ENCODE results near the gene TSPAN10. TPM values are rescaled to one million over a fixed set of nuclear protein-coding genes. Genes with fewer than 3 reads are reported as not detected.
A peak's percentile ranks its signal among the peaks of the same experiment; 100 is the strongest.

Gene TSPAN10
- total RNA-seq, 1 donor from 2014 or later: 1.5 TPM

DNA sequence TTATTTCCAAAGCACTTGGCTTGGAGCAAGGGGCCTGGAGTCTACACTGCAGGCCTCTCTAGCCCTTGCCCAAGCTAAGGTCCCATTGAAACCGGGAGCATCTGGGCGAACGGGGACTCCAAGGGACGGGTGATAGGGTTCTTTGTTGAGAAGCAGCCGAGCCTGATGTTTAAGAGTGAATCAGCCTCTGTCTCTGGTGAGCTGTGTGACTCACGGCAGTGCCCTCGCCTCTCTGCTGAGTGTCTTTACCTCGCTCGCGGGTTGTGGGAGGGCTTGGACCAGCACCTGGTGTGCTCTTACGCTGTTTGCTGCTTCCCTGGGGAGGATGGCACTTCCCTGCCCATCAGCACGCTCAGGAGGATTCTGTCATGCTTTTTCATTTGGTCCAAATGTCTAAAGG lies 48.1 kb downstream of the TSPAN10 start:
- no peak for ATAC-seq
- no peak for DNase-seq (ENCODE audit: low spot score)

DNA sequence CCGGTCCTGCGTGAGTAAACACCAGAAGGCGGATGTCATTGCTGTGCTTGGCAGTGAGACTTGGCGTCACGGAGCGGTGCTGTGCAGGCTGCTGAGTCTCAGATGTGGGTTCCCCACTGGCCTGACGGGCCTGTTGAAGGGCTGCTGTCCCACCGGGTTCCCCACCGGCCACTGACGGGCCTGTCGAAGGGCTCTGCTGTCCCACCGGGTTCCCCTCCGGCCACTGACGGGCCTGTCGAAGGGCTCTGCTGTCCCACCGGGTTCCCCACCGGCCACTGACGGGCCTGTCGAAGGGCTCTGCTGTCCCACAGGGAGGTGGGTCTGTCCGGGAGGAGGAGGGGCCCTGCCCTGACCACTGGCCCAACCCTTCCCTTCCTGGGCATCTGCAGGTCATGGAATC lies 49.6 kb downstream of the TSPAN10 start:
- no peak for ATAC-seq
- no peak for DNase-seq (ENCODE audit: low spot score)

DNA sequence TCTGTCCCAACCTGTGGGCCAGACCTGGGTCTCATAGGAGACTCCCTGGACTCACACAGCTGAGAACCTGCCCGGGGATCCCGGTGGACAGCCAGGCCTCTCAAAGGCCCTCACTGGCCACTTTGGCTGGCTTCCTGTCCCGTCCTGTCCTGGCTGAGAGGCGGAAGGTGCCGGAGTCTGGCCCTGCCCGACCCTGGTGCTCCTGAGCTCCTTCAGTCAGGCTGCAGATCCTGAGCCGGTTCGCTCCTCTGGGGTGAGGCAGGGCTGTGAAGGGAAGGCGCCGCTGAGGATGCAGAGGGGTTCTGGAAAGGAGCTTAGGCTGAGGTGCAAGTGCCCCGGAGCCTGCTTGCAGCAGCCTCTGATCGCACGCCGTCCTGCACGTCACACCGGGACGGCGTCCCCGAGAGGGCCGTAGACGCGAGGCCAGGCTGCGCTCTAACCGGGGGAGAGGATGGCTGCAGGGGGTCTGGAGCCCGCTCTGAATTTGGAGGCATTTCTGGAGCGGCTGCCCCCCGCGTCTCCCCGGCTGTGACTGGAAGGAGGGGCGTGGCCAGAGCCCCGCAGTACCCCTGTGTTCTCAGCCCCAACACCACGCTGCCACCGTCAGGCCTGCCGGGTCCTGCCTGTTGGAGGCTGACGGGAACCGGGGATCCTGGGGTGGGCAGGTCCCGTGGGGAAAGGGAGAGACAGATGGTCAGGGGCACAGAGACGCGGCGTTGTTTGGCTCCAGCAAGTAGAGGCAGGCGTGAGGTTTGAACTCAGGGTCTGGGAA lies 51.0 kb downstream of the TSPAN10 start:
- DNase-seq (ENCODE audit: low spot score) (no peak), ATAC-seq (no peak)

DNA sequence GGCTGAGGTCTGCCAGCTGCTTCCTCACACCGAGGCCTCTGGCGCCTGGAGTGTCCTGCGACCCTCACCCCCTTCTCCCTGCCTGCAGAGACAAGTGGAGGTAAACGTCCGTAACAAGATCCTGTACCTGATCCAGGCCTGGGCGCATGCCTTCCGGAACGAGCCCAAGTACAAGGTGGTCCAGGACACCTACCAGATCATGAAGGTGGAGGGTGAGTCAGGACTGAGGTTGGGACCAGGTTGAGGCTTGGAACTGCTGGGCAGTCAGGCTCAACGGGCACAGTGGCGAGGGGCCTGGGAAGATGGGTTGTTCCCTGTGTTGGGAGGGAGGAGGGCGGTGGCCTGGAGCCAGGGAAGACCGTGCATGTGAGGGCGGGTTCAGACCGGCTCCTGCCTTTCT lies 51.6 kb downstream of the TSPAN10 start:
- DNase-seq (ENCODE audit: low spot score): no peak

DNA sequence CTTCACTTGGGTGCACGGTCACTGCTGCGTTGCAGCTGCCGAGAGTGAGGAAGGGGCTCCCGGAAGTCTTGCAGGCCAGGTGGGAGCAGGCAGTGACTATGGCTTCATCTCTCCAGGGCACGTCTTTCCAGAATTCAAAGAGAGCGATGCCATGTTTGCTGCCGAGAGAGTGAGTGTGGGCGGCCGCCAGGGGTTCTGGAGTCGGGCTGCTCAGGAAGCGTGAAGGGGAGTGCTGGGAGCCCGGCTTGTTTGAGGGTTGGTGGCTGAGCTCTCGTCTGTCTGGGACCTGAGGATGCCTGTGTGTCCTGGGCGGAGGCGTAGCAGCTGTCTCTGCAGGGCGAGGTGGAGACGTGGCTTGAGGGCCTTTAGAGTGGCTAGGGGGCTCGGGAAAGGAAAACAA lies 53.1 kb downstream of the TSPAN10 start:
- no peak for DNase-seq (ENCODE audit: low spot score)

More for the DNA sequence above, 51.6 kb downstream of the TSPAN10 start:
- no peak for ATAC-seq

DNA sequence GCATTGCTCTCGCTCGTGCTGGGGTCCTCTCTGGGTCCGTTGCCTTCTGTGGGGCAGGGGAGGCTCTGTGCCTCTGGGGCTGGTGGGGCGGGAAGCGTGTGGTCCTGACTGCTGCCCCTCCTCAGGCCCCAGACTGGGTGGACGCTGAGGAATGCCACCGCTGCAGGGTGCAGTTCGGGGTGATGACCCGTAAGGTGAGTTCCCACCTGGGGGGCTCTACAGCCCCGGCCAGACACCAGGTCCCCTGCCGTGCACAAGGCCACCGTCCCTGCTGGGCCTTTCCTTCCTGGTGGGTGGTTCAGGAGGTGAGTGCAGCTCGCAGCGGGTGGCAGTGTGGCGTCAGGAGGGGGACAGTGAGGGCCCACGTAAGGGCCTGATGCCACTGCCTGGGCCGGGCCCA lies 53.6 kb downstream of the TSPAN10 start:
- DNase-seq (ENCODE audit: low spot score): no peak
- no peak for ATAC-seq

More for the DNA sequence above, 53.1 kb downstream of the TSPAN10 start:
- ATAC-seq: no peak

- no peak for DNase-seq (ENCODE audit: low spot score)
Observed at GRCh38 chr17:81691196-81691595, 54.2 kb downstream of the TSPAN10 start.

DNA sequence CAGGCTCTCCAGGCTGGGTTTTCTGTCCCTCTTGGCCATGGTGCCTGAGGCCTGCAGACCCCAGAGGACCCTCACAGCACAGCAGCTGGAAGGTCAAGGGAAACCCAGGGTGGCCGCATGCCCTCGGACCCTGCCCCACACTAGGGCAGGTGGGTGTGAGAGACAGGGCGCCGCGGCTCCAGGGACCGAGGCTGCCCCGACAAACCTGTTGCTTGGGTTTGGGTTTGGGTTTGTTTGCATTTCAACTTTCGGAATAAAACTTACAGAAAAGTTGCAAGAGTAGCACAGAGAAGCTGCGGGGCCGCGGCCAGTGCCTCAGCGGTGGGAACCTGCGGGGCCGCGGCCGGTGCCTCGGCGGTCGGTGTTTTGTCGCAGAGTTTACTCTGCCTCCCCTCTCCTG lies 54.6 kb downstream of the TSPAN10 start:
- no peak for ATAC-seq
- no peak for DNase-seq (ENCODE audit: low spot score)

More at GRCh38 chr17:81691196-81691595, 54.2 kb downstream of the TSPAN10 start:
- no peak for ATAC-seq

DNA sequence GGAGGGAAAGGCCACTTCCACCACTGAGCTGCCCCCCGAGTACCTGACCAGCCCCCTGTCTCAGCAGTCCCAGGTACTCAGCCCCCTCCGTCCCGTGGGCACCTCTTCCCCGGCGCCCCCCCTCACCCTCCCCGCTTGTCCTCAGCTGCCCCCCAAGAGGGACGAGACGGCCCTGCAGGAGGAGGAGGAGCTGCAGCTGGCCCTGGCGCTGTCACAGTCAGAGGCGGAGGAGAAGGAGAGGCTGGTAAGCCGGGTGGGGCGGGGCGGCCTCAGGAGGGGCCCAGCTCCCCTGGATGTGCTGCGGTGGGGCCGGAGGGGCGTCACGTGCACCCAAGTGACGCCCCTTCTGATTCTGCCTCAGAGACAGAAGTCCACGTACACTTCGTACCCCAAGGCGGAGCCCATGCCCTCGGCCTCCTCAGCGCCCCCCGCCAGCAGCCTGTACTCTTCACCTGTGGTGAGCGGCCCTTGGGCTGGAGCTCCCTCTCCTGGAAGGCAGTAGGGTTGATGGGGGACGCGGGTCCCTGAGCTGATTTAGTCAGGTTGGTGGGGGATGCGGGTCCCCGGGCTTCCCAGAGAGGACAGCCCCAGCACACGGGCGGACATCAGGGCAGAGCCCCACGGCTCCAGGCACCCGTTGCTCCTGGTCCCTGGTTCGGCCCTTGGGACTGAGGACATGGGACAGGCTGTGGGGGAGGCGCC lies 56.7 kb downstream of the TSPAN10 start:
- peak; percentile 6 for ATAC-seq
- no peak for DNase-seq (ENCODE audit: low spot score)

DNA sequence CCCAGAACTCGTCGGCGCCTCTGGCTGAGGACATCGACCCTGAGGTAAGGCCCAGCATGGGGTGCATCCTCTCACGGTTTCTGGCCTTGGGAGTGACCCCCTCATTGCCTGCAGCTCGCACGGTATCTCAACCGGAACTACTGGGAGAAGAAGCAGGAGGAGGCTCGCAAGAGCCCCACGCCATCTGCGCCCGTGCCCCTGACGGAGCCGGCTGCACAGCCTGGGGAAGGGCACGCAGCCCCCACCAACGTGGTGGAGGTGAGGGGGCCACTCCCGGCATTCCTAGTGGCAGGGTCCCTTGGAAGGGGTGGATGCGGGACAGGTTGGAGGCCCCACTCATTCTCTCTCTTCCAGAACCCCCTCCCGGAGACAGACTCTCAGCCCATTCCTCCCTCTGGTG lies 57.8 kb downstream of the TSPAN10 start:
- ATAC-seq: no peak
- DNase-seq (ENCODE audit: low spot score): no peak

DNA sequence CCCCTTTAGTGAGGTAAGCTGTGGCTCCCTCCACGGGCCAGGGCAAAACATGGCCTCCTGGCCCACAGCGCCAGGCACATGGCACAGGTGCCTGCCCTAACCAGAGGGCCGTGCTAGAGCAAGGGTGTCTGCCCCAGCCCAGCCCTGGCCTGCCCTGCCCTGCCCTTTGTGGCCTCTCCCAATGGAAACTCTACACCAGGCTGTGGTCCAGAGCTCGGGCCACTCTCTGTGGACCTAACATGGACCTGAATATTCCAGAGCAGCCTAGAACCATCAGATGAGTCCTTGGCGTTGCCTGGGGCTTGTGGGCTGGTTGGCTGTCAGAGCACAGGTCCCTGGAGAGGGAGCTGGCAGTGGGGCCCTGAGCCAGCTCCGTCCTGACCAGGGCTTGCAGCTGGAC lies 58.2 kb downstream of the TSPAN10 start:
- peak; percentile 5 for ATAC-seq

GRCh38 chr17:81695801-81696200 lies 58.8 kb downstream of the TSPAN10 start:
- DNase-seq (ENCODE audit: low spot score): no peak
- no peak for ATAC-seq

More for the DNA sequence above, 58.2 kb downstream of the TSPAN10 start:
- DNase-seq (ENCODE audit: low spot score): no peak

DNA sequence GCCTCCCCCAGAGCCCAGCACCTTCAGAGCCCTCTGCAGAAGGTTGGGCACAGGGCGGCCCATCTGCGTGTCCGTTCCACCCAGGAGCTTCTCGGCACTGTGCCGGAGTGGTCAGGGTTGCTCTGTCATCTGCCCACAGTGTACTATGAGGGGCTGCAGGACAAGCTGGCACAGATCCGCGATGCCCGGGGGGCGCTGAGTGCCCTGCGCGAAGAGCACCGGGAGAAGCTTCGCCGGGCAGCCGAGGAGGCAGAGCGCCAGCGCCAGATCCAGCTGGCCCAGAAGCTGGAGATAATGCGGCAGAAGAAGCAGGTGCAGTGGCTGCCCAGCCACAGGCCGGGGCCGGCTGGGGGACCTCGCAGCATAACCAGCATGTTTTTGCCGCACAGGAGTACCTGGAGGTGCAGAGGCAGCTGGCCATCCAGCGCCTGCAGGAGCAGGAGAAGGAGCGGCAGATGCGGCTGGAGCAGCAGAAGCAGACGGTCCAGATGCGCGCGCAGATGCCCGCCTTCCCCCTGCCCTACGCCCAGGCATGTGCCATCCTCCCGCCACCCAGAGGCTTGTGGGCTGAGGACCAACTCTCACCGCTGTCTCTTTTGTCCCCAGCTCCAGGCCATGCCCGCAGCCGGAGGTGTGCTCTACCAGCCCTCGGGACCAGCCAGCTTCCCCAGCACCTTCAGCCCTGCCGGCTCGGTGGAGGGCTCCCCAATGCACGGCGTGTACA lies 59.4 kb downstream of the TSPAN10 start:
- ATAC-seq (no peak), DNase-seq (ENCODE audit: low spot score) (no peak)

GRCh38 chr17:81697261-81698044 lies 60.5 kb downstream of the TSPAN10 start:
- DNase-seq (ENCODE audit: low spot score): no peak
- no peak for ATAC-seq

Other genes with a start within 250 kb of the TSPAN10 start
- gene BAHCC1, start 241.7 kb upstream of the TSPAN10 start, total RNA-seq: 8.0 TPM
- 264 TPM for gene ACTG1, start 124.4 kb upstream of the TSPAN10 start, total RNA-seq
- 0.18 TPM for gene FSCN2, start 108.8 kb upstream of the TSPAN10 start, total RNA-seq
- gene FAAP100, start 84.8 kb upstream of the TSPAN10 start, total RNA-seq: 18.9 TPM
- gene NPLOC4, start 84 bp upstream of the TSPAN10 start, total RNA-seq: 49.5 TPM
- 0.40 TPM for gene PDE6G, start 19.3 kb downstream of the TSPAN10 start, total RNA-seq
- gene OXLD1, start 29.4 kb downstream of the TSPAN10 start, total RNA-seq: 18.3 TPM
- gene CCDC137, start 29.5 kb downstream of the TSPAN10 start, total RNA-seq: 7.0 TPM
- gene ARL16, start 46.6 kb downstream of the TSPAN10 start, total RNA-seq: 5.1 TPM
- 40.3 TPM for gene HGS, start 46.8 kb downstream of the TSPAN10 start, total RNA-seq
- 75.7 TPM for gene MRPL12, start 66.2 kb downstream of the TSPAN10 start, total RNA-seq
- gene SLC25A10, start 75.1 kb downstream of the TSPAN10 start, total RNA-seq: 105 TPM
- 109 TPM for gene GCGR, start 167.0 kb downstream of the TSPAN10 start, total RNA-seq
- gene MCRIP1, start 196.1 kb downstream of the TSPAN10 start, total RNA-seq: 17.9 TPM
- gene PPP1R27, start 197.9 kb downstream of the TSPAN10 start, total RNA-seq: not detected
- 1,392 TPM for gene P4HB, start 223.3 kb downstream of the TSPAN10 start, total RNA-seq
- gene ARHGDIA, start 234.1 kb downstream of the TSPAN10 start, total RNA-seq: 109 TPM